Hepatocyte (in vitro differentiated cells): ENCODE measurements around the gene SGF29. TPM values are rescaled to one million over a fixed set of nuclear protein-coding genes. Genes with fewer than 3 reads are reported as not detected.

ENCODE experiments used
- DNase-seq: peaks from one replicate; pipeline ENCODE4 v3.0.0-alpha.2; 2016; ENCODE audit warnings: low spot score
- H2AFZ ChIP-seq: fragments of 200-600 bp; sonication (generic); 2 replicates; pipeline ENCODE4 v1.6.0; 2016; ENCODE audit warnings: antibody characterized with exemption, mild to moderate bottlenecking
- H3K27ac ChIP-seq: fragments of 200-600 bp; sonication (generic); 2 replicates; pipeline ENCODE4 v1.5.1; 2016; ENCODE audit warnings: mild to moderate bottlenecking
- H3K27me3 ChIP-seq: fragments of 200-600 bp; sonication (generic); 2 replicates; pipeline ENCODE4 v1.6.1; 2016
- H3K36me3 ChIP-seq: fragments of 200-600 bp; sonication (generic); replicated peaks from 2 replicates; pipeline ENCODE4 v1.5.1; 2016; ENCODE audit warnings: low read depth; ENCODE audit not compliant: insufficient read depth
- H3K4me1 ChIP-seq: fragments of 200-600 bp; sonication (generic); 2 replicates; pipeline ENCODE4 v1.5.1; 2016; ENCODE audit warnings: mild to moderate bottlenecking, moderate library complexity; ENCODE audit not compliant: insufficient read depth
- H3K4me2 ChIP-seq: fragments of 200-600 bp; sonication (generic); 2 replicates; pipeline ENCODE4 v1.6.0; 2016
- H3K4me3 ChIP-seq: fragments of 200-600 bp; sonication (generic); 2 replicates; pipeline ENCODE4 v1.5.1; 2016; ENCODE audit warnings: mild to moderate bottlenecking
- H3K79me2 ChIP-seq: fragments of 200-600 bp; sonication (generic); 2 replicates; pipeline ENCODE4 v1.6.0; 2017; ENCODE audit warnings: mild to moderate bottlenecking
- H3K9me2 ChIP-seq: fragments of 200-600 bp; sonication (generic); replicated peaks from 2 replicates; pipeline ENCODE4 v1.6.0; 2017; ENCODE audit warnings: mild to moderate bottlenecking; ENCODE audit not compliant: insufficient read depth
- H3K9me3 ChIP-seq: fragments of 200-600 bp; sonication (generic); 2 replicates; pipeline ENCODE4 v1.5.1; 2016; ENCODE audit warnings: low read depth, mild to moderate bottlenecking
- H4K20me1 ChIP-seq: fragments of 200-600 bp; sonication (generic); 2 replicates; pipeline ENCODE4 v1.6.0; 2016; ENCODE audit warnings: mild to moderate bottlenecking; ENCODE audit not compliant: insufficient read depth, poor library complexity, severe bottlenecking
- CTCF ChIP-seq: fragments of 200-600 bp; sonication (generic); IDR thresholded peaks from 2 replicates; pipeline ENCODE4 v1.5.1; 2016; ENCODE audit warnings: antibody characterized with exemption, mild to moderate bottlenecking; ENCODE audit not compliant: poor library complexity
- EZH2 ChIP-seq: fragments of 200-600 bp; sonication (generic); IDR thresholded peaks from 2 replicates; pipeline ENCODE4 v1.6.1; 2016; ENCODE audit warnings: antibody characterized with exemption, mild to moderate bottlenecking, borderline replicate concordance
- EZH2phosphoT487 ChIP-seq: fragments of 200-600 bp; sonication (generic); IDR thresholded peaks from one replicate; pipeline ENCODE4 v1.6.1; 2018; ENCODE audit warnings: antibody characterized with exemption, mild to moderate bottlenecking, low read depth, moderate library complexity; ENCODE audit not compliant: unreplicated experiment, severe bottlenecking
- WGBS: methylation state at CpG from one replicate; pipeline ENCODE4 v1.1.6; 2016; ENCODE audit warnings: low lambda C conversion rate; ENCODE audit errors: missing lambda C conversion rate; 5-methylcytosine and 5-hydroxymethylcytosine counted together
- polyA plus RNA-seq: library from polyadenylated mRNA; unstranded; fragments of >200 nt; fragmentation: Nextera tagmentation; extraction: Ambion mirVana; gene quantifications from 2 replicates; pipeline ENCODE4 v1.2.1, GENCODE V29; 2016
- total RNA-seq: library from RNA; depleted of rRNA; stranded (reverse); fragments of >200 nt; gene quantifications from 2 replicates; pipeline ENCODE4 v1.2.3, GENCODE V29; 2014

The SGF29 gene
- total and polyA plus RNA-seq, 2 experiments from 2014 or later = 12.7 to 14.1 TPM

- WGBS = 92% methylated on average over 8 of the region's 8 CpGs
- H3K27me3 ChIP-seq = no peaks in the 10 kb centered on the region
- H3K9me2 ChIP-seq = no peaks in the 10 kb centered on the region
- no peaks in the 10 kb centered on the region for H3K36me3 ChIP-seq
- H2AFZ ChIP-seq = no peak overlapping the region
- H3K4me2 ChIP-seq = no peak overlapping the region
- H3K79me2 ChIP-seq = peaks cover 6% of the 10 kb centered on the region
- no peaks in the 10 kb centered on the region for H3K9me3 ChIP-seq
- no peak for DNase-seq
- no peaks in the 10 kb centered on the region for H4K20me1 ChIP-seq
- H3K4me3 ChIP-seq = no peak overlapping the region
- H3K4me1 ChIP-seq = peaks cover 11% of the 10 kb centered on the region
- no peak overlapping the region for H3K27ac ChIP-seq
- TF ChIP-seq EZH2 = no peak
- no peak for TF ChIP-seq CTCF
Measured at GRCh38 chr16:28575446-28576109, 21.9 kb downstream of the SGF29 start.

GRCh38 chr16:28580726-28581315, 27.1 kb downstream of the SGF29 start:
- Histone ChIP-seq H3K27me3 (no peaks in the 10 kb centered on the region), H3K9me2 (no peaks in the 10 kb centered on the region), H3K9me3 (no peaks in the 10 kb centered on the region), H4K20me1 (no peaks in the 10 kb centered on the region), H3K27ac (no peak overlapping the region), H3K79me2 (no peaks in the 10 kb centered on the region), H2AFZ (no peak overlapping the region), H3K36me3 (no peaks in the 10 kb centered on the region), H3K4me2 (no peak overlapping the region), H3K4me3 (no peak overlapping the region), H3K4me1 (no peaks in the 10 kb centered on the region)
- TF ChIP-seq EZH2 (no peak), CTCF (no peak)
- DNase-seq = no peak
- 92% methylated on average over 15 of the region's 15 CpGs for whole genome bisulfite sequencing

- Histone ChIP-seq H4K20me1 (no peaks in the 10 kb centered on the region), H3K4me3 (no peak overlapping the region), H3K4me2 (no peak overlapping the region), H2AFZ (no peak overlapping the region), H3K9me3 (no peaks in the 10 kb centered on the region), H3K27ac (no peak overlapping the region), H3K27me3 (no peaks in the 10 kb centered on the region), H3K36me3 (no peaks in the 10 kb centered on the region), H3K79me2 (no peaks in the 10 kb centered on the region), H3K4me1 (no peaks in the 10 kb centered on the region), H3K9me2 (no peaks in the 10 kb centered on the region)
- WGBS = 91% methylated on average over 11 of the region's 11 CpGs
- TF ChIP-seq EZH2 = no peak
- TF ChIP-seq CTCF = no peak
- TF ChIP-seq EZH2phosphoT487 = no peak
- no peak for DNase-seq
Measured at GRCh38 chr16:28585674-28586073, 32.0 kb downstream of the SGF29 start.

GRCh38 chr16:28586466-28586865, 32.7 kb downstream of the SGF29 start:
- Histone ChIP-seq H3K79me2 (no peaks in the 10 kb centered on the region), H3K9me2 (no peaks in the 10 kb centered on the region), H3K4me2 (no peak overlapping the region), H3K27ac (no peak overlapping the region), H3K27me3 (no peaks in the 10 kb centered on the region), H3K4me1 (no peaks in the 10 kb centered on the region), H2AFZ (no peak overlapping the region), H3K9me3 (no peaks in the 10 kb centered on the region), H3K4me3 (no peak overlapping the region), H3K36me3 (no peaks in the 10 kb centered on the region), H4K20me1 (no peaks in the 10 kb centered on the region)
- no peak for DNase-seq
- TF ChIP-seq CTCF = no peak
- TF ChIP-seq EZH2 = no peak
- TF ChIP-seq EZH2phosphoT487 = no peak
- WGBS = 95% methylated on average over 3 of the region's 3 CpGs
